ENCODE data around the gene P3H2.
"Not testable (repeated sequence)": the region's sequence is repeated elsewhere in the genome, so short reads cannot be mapped to it uniquely, and the experiment has no call there.

The P3H2 gene

GRCh38 chr3:190088890-190089289, 31.8 kb downstream of the P3H2 start:
- H3K4me1 ChIP-seq (ENCODE audit: control insufficient read depth, insufficient read depth, low read length, poor library complexity, severe bottlenecking): peaks cover 27% of the 10 kb centered on the region
- no peaks in the 10 kb centered on the region for H3K9me3 ChIP-seq (ENCODE audit: control insufficient read depth, low read length)
- no peaks in the 10 kb centered on the region for H3K36me3 ChIP-seq (ENCODE audit: control insufficient read depth, insufficient read depth, low read length)
- WGBS, 2 experiments (ENCODE audit: insufficient coverage in 2 of 2): 100% methylated on average over 1 of the region's 9 CpGs; no CpG with 5 or more reads in 1 of the 2 experiments
- no peak overlapping the region for H3K27ac ChIP-seq (ENCODE audit: low read depth, low read length, severe bottlenecking)
- H3K4me3 ChIP-seq (ENCODE audit: extremely low read depth, insufficient read depth, low read length, poor library complexity, severe bottlenecking): no peak overlapping the region

- Histone ChIP-seq H3K4me3 (ENCODE audit: extremely low read depth, insufficient read depth, low read length, poor library complexity, severe bottlenecking) (no peak overlapping the region), H3K4me1 (ENCODE audit: control insufficient read depth, insufficient read depth, low read length, poor library complexity, severe bottlenecking) (peaks cover 19% of the 10 kb centered on the region), H3K36me3 (ENCODE audit: control insufficient read depth, insufficient read depth, low read length) (no peaks in the 10 kb centered on the region), H3K27ac (ENCODE audit: low read depth, low read length, severe bottlenecking) (peak overlapping the region; percentile 25), H3K9me3 (ENCODE audit: control insufficient read depth, low read length) (no peaks in the 10 kb centered on the region)
- WGBS, 2 experiments (ENCODE audit: insufficient coverage in 2 of 2): 17 to 22% methylated on average over 1 of the region's 2 CpGs
Measured at GRCh38 chr3:190086191-190086590, 34.5 kb downstream of the P3H2 start.

- WGBS, 2 experiments (ENCODE audit: insufficient coverage in 2 of 2): 86 to 96% methylated on average over 1 to 3 of the region's 3 CpGs
- Histone ChIP-seq H3K4me1 (ENCODE audit: control insufficient read depth, insufficient read depth, low read length, poor library complexity, severe bottlenecking) (peaks cover 19% of the 10 kb centered on the region), H3K9me3 (ENCODE audit: control insufficient read depth, low read length) (no peaks in the 10 kb centered on the region), H3K4me3 (ENCODE audit: extremely low read depth, insufficient read depth, low read length, poor library complexity, severe bottlenecking) (no peak overlapping the region), H3K36me3 (ENCODE audit: control insufficient read depth, insufficient read depth, low read length) (no peaks in the 10 kb centered on the region), H3K27ac (ENCODE audit: low read depth, low read length, severe bottlenecking) (no peak overlapping the region)
Measured at GRCh38 chr3:190084983-190085382, 35.7 kb downstream of the P3H2 start.

- no peaks in the 10 kb centered on the region for H3K9me3 ChIP-seq (ENCODE audit: control insufficient read depth, low read length)
- WGBS, 2 experiments (ENCODE audit: insufficient coverage in 2 of 2): no CpG with 5 or more reads among the region's 3 CpGs
Measured at GRCh38 chr3:190083635-190084034, 37.1 kb downstream of the P3H2 start.

GRCh38 chr3:190081389-190081788, 39.3 kb downstream of the P3H2 start:
- Histone ChIP-seq H3K36me3 (ENCODE audit: control insufficient read depth, insufficient read depth, low read length) (no peaks in the 10 kb centered on the region), H3K9me3 (ENCODE audit: control insufficient read depth, low read length) (no peaks in the 10 kb centered on the region), H3K4me1 (ENCODE audit: control insufficient read depth, insufficient read depth, low read length, poor library complexity, severe bottlenecking) (peaks cover 33% of the 10 kb centered on the region), H3K4me3 (ENCODE audit: extremely low read depth, insufficient read depth, low read length, poor library complexity, severe bottlenecking) (no peak overlapping the region), H3K27ac (ENCODE audit: low read depth, low read length, severe bottlenecking) (no peak overlapping the region)
- 100% methylated on average over 1 to 2 of the region's 2 CpGs for WGBS, 2 experiments (ENCODE audit: insufficient coverage in 2 of 2)

More at GRCh38 chr3:190083635-190084034, 37.1 kb downstream of the P3H2 start:
- Histone ChIP-seq H3K27ac (ENCODE audit: low read depth, low read length, severe bottlenecking) (no peak overlapping the region), H3K4me1 (ENCODE audit: control insufficient read depth, insufficient read depth, low read length, poor library complexity, severe bottlenecking) (peaks cover 19% of the 10 kb centered on the region), H3K4me3 (ENCODE audit: extremely low read depth, insufficient read depth, low read length, poor library complexity, severe bottlenecking) (no peak overlapping the region), H3K36me3 (ENCODE audit: control insufficient read depth, insufficient read depth, low read length) (no peaks in the 10 kb centered on the region)

- H3K36me3 ChIP-seq (ENCODE audit: control insufficient read depth, insufficient read depth, low read length); H3K9me3 ChIP-seq (ENCODE audit: control insufficient read depth, low read length); H3K4me3 ChIP-seq (ENCODE audit: extremely low read depth, insufficient read depth, low read length, poor library complexity, severe bottlenecking); H3K27ac ChIP-seq (ENCODE audit: low read depth, low read length, severe bottlenecking): not testable (repeated sequence)
- no CpG with 5 or more reads among the region's 2 CpGs for WGBS, 2 experiments (ENCODE audit: insufficient coverage in 2 of 2)
- peaks cover 35% of the 10 kb centered on the region for H3K4me1 ChIP-seq (ENCODE audit: control insufficient read depth, insufficient read depth, low read length, poor library complexity, severe bottlenecking)
Measured at GRCh38 chr3:190079173-190079572, 41.5 kb downstream of the P3H2 start.

- peaks cover 29% of the 10 kb centered on the region for H3K4me1 ChIP-seq (ENCODE audit: control insufficient read depth, insufficient read depth, low read length, poor library complexity, severe bottlenecking)
- no CpG with 5 or more reads among the region's 1 CpG for WGBS, 2 experiments (ENCODE audit: insufficient coverage in 2 of 2)
- no peak overlapping the region for H3K4me3 ChIP-seq (ENCODE audit: extremely low read depth, insufficient read depth, low read length, poor library complexity, severe bottlenecking)
- no peaks in the 10 kb centered on the region for H3K9me3 ChIP-seq (ENCODE audit: control insufficient read depth, low read length)
- peak overlapping the region; percentile 99 for H3K27ac ChIP-seq (ENCODE audit: low read depth, low read length, severe bottlenecking)
- no peaks in the 10 kb centered on the region for H3K36me3 ChIP-seq (ENCODE audit: control insufficient read depth, insufficient read depth, low read length)
Measured at GRCh38 chr3:190077395-190078045, 43.2 kb downstream of the P3H2 start.

- Histone ChIP-seq H3K4me1 (ENCODE audit: control insufficient read depth, insufficient read depth, low read length, poor library complexity, severe bottlenecking) (peaks cover 29% of the 10 kb centered on the region), H3K27ac (ENCODE audit: low read depth, low read length, severe bottlenecking) (peak overlapping the region; percentile 99), H3K4me3 (ENCODE audit: extremely low read depth, insufficient read depth, low read length, poor library complexity, severe bottlenecking) (no peak overlapping the region), H3K36me3 (ENCODE audit: control insufficient read depth, insufficient read depth, low read length) (no peaks in the 10 kb centered on the region), H3K9me3 (ENCODE audit: control insufficient read depth, low read length) (no peaks in the 10 kb centered on the region)
- 0 to 17% methylated on average over 1 of the region's 1 CpG for WGBS, 2 experiments (ENCODE audit: insufficient coverage in 2 of 2)
Measured at GRCh38 chr3:190076601-190077394, 43.9 kb downstream of the P3H2 start.

- no peaks in the 10 kb centered on the region for H3K36me3 ChIP-seq (ENCODE audit: control insufficient read depth, insufficient read depth, low read length)
- H3K27ac ChIP-seq (ENCODE audit: low read depth, low read length, severe bottlenecking): peak overlapping the region; percentile 99
- peaks cover 29% of the 10 kb centered on the region for H3K4me1 ChIP-seq (ENCODE audit: control insufficient read depth, insufficient read depth, low read length, poor library complexity, severe bottlenecking)
- no peak overlapping the region for H3K4me3 ChIP-seq (ENCODE audit: extremely low read depth, insufficient read depth, low read length, poor library complexity, severe bottlenecking)
- no peaks in the 10 kb centered on the region for H3K9me3 ChIP-seq (ENCODE audit: control insufficient read depth, low read length)
Measured at GRCh38 chr3:190076136-190076535, 44.6 kb downstream of the P3H2 start.

- 92 to 100% methylated on average over 1 of the region's 2 CpGs for WGBS, 2 experiments (ENCODE audit: insufficient coverage in 2 of 2)
Measured at GRCh38 chr3:190074817-190075216, 45.9 kb downstream of the P3H2 start.

More at GRCh38 chr3:190074817-190075216, 45.9 kb downstream of the P3H2 start:
- no peaks in the 10 kb centered on the region for H3K9me3 ChIP-seq (ENCODE audit: control insufficient read depth, low read length)
- peaks cover 29% of the 10 kb centered on the region for H3K4me1 ChIP-seq (ENCODE audit: control insufficient read depth, insufficient read depth, low read length, poor library complexity, severe bottlenecking)
- H3K4me3 ChIP-seq (ENCODE audit: extremely low read depth, insufficient read depth, low read length, poor library complexity, severe bottlenecking): no peak overlapping the region
- H3K36me3 ChIP-seq (ENCODE audit: control insufficient read depth, insufficient read depth, low read length): no peaks in the 10 kb centered on the region
- no peak overlapping the region for H3K27ac ChIP-seq (ENCODE audit: low read depth, low read length, severe bottlenecking)

All from mesodermal cell (in vitro differentiated cells).